Heart left ventricle (tissue), 16 donors: ENCODE measurements around the gene ARID3A. TPM values are rescaled to one million over a fixed set of nuclear protein-coding genes. Genes with fewer than 3 reads are reported as not detected.

Source experiments
- ATAC-seq, 4 donors: fragments of 200-7000 bp; cut with Tn5 transposase; one replicate each; pipeline ENCODE4 v1.9.1; 2020 to 2022; ENCODE audit warnings: moderate library complexity in 4 of 4, mild to moderate bottlenecking in 3 of 4, moderate number of reproducible peaks in 1 of 4
- DNase-seq, 5 donors: peaks; one replicate each; pipeline ENCODE4 v3.0.0-alpha.2; 2020
- H3K27ac ChIP-seq, 12 donors: fragments of 200-600 bp; sonication (generic) in 4 of 12; one replicate each; pipeline versions ENCODE4 v1.5.0 to v1.8.0; 2016 to 2022; ENCODE audit warnings: mild to moderate bottlenecking in 2 of 12
- H3K27me3 ChIP-seq, 9 donors: fragments of 200-600 bp; sonication (generic) in 2 of 9; one replicate each; pipeline versions ENCODE4 v1.5.1 to v1.8.0; 2016 to 2022; ENCODE audit warnings: mild to moderate bottlenecking in 3 of 9
- H3K36me3 ChIP-seq, 9 donors: fragments of 200-600 bp; sonication (generic) in 2 of 9; one replicate each; pipeline versions ENCODE4 v1.5.0 to v1.8.0; 2018 to 2022; ENCODE audit warnings: mild to moderate bottlenecking in 2 of 9
- H3K4me1 ChIP-seq, 12 donors: fragments of 200-600 bp; sonication (generic) in 4 of 12; one replicate each; pipeline versions ENCODE4 v1.5.0 to v1.8.0; 2016 to 2022; ENCODE audit warnings: mild to moderate bottlenecking in 3 of 12
- H3K4me3 ChIP-seq, 12 donors: fragments of 200-600 bp; sonication (generic) in 4 of 12; one replicate each; pipeline versions ENCODE4 v1.5.0 to v1.8.0; 2017 to 2022; ENCODE audit warnings: mild to moderate bottlenecking in 9 of 12, moderate library complexity in 4 of 12
- H3K9me3 ChIP-seq, 12 donors: fragments of 200-600 bp; sonication (generic) in 4 of 12; one replicate each; pipeline versions ENCODE4 v1.5.0 to v1.8.0; 2016 to 2022; ENCODE audit warnings: mild to moderate bottlenecking in 1 of 12
- POLR2A ChIP-seq, 2 donors: fragments of 450-650 bp; IDR thresholded peaks; one replicate each; pipeline ENCODE4 v1.6.1; 2017; ENCODE audit warnings: antibody characterized with exemption in 2 of 2, mild to moderate bottlenecking in 2 of 2, moderate library complexity in 2 of 2
- WGBS, 4 donors: extraction: QIAGEN DNeasy Blood & Tissue Kit in 2 of 4; methylation state at CpG; one replicate each; pipeline versions ENCODE4 v1.1.5 to v1.1.7; 2013 to 2018; 5-methylcytosine and 5-hydroxymethylcytosine counted together
- intact Hi-C, 10 donors: fragments of 100-400 bp; cut with DNase I; formaldehyde crosslinking; loops; one replicate each; pipeline versions ENCODE4 v1.11.1 to v1.14.2; 2022
- polyA plus RNA-seq, 2 donors: library from polyadenylated mRNA; stranded (reverse); fragments of 200-250 nt; gene quantifications; one replicate each; pipeline ENCODE4 v1.2.3, GENCODE V29; 2013
- total RNA-seq, 9 donors: library from RNA; depleted of rRNA in 2 of 9; stranded (reverse); fragments of >200 nt in 2 of 9; fragmentation: NEBNext Ultra II Directional in 3 of 9; extraction: Animal tissue kit (Norgen Biotek cat#: 25700) in 3 of 9; gene quantifications; one replicate each; pipeline versions ENCODE4 v1.1.0 to v1.2.4, GENCODE V29; 2016 to 2023
- TF ChIP-seq, protein P1 (sequence below), 12 donors: fragments of 200-600 bp; sonication (generic) in 4 of 12; IDR thresholded peaks; one replicate each; pipeline versions ENCODE4 v1.5.0 to v1.8.0; 2018 to 2022; ENCODE audit warnings: antibody characterized with exemption in 12 of 12, mild to moderate bottlenecking in 5 of 12
- donor health status: ischemic (EF 13 %, LVEDD 7.1; RV severe dilation, severe dysfunction).
- donor health status: healthy with polysubstance abuse.
- donor health status: DM: no; HTN: yes; CAD: no.
- donor health status: DM: no; HTN: no; CAD: no.
- donor health status: ischemic (EF 25% LVEDD 6.9; RV normal size, moderate dysfunction).
- donor health status: ischemic (EF 25% LVEDD 5.7; RV mildly dilated, moderate dysfunction).
- donor health status: healthy.
- donor health status: DM: yes; HTN: yes; CAD: no.
- donor health status: ischemic (EF 35%, LVEDD 5.7; RV mildly dilated, moderate dysfunction).
- donor health status: nonischemic (EF 11% LVEDD 7.7; RV severe dilation, severe dysfunction).
- donor health status: DM: yes; HTN: yes; CAD: no.
- donor health status: PGD.
- donor health status: ischemic (EF 29% LVEDD 5.4; RV normal size, mild dysfunction).
- donor health status: nonischemic (EF 23%, LVEDD 6.1; RV moderate dilation, normal function).

ARID3A gene
- total and polyA plus RNA-seq, 11 donors = 1.9 to 15.7 (median 5.8) TPM

DNA sequence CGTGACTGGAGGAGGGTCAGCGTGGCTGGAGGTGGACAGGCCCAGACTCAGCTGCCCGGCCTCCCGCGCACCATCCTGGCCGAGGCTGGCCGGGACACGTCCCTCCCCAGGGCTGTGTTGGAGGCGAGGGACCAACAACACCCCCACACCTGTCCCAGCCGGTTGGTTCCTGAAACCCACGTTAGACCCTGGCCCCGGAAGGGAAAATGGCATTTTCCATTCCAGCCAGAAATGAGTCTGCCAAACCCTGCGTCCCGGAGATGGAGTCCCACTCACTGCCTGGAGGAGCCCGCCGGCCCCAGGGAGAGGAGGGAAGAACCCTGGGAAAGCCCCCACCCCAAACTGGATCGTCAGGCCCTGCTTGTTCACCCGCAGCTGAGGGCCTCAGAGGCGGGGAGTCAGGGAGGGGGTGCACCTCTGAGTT is 53.5 kb downstream of the ARID3A start:
- no peak overlapping the region for H3K4me3 ChIP-seq
- ATAC-seq = no peak
- no peaks in the 10 kb centered on the region for H3K27me3 ChIP-seq
- no peaks in the 10 kb centered on the region for H3K9me3 ChIP-seq
- intact Hi-C loops = loop anchor here in 1 of 10 donors (5.0 kb wide), 1 partner anchor 42 kb away; no protein-coding TSS in a partner anchor
- peaks cover 3 to 26% (median 13%) of the 10 kb centered on the region in 12 donors for H3K4me1 ChIP-seq
- TF ChIP-seq POLR2A (IDR thresholded peaks at IDR 0.05) = no peak
- TF ChIP-seq, protein P1, sequence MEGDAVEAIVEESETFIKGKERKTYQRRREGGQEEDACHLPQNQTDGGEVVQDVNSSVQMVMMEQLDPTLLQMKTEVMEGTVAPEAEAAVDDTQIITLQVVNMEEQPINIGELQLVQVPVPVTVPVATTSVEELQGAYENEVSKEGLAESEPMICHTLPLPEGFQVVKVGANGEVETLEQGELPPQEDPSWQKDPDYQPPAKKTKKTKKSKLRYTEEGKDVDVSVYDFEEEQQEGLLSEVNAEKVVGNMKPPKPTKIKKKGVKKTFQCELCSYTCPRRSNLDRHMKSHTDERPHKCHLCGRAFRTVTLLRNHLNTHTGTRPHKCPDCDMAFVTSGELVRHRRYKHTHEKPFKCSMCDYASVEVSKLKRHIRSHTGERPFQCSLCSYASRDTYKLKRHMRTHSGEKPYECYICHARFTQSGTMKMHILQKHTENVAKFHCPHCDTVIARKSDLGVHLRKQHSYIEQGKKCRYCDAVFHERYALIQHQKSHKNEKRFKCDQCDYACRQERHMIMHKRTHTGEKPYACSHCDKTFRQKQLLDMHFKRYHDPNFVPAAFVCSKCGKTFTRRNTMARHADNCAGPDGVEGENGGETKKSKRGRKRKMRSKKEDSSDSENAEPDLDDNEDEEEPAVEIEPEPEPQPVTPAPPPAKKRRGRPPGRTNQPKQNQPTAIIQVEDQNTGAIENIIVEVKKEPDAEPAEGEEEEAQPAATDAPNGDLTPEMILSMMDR (IDR thresholded peaks at IDR 0.05) = no peak
- 65 to 80% (median 74%) methylated on average over 12 to 19 of the region's 19 CpGs for WGBS, 4 donors
- no peaks in the 10 kb centered on the region for H3K36me3 ChIP-seq
- no peak for DNase-seq
- no peak overlapping the region for H3K27ac ChIP-seq

DNA sequence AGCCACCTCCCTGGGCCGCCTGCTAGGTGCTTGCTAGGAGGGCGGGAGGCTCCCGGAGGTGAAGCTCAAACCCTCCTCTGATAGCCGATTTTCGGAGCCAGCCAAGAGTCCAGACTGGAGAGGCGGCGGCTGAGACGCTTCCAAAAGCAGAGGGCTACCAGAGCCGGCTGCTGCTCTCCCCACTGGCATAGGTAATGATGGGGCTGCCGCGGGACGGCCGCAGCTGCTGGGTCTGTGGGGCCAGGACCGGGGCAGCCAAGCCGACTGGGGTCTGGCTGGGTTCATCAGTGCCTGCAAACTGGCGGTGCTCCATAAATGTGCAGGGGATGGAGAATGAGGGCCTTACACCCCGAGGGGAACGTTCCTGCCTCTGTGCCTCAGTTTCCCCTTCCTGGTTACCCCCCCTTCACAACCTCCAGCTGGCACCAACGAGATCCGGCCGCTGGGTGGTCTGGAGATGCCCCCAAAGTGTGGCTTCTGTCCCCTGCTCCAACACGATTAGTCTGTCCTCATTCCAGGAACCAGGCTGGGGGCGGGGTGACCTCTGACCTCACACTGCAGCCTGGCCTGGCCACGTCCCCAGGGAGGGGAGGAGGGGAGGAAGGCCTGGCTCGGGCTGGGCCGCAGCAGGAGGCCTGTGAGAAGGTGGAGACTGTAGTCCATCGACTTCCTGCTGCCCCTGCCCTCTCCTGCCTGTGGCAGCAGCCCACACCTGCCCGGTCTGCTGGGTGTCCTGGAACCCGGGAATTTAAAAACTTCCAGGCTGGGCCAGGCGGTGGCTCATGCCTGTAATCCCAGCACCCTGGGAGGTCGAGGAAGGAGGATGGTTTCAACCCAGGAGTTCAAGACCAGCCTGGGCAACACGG is 54.5 kb downstream of the ARID3A start:
- TF ChIP-seq POLR2A (IDR thresholded peaks at IDR 0.05) = no peak
- TF ChIP-seq, protein P1 (IDR thresholded peaks at IDR 0.05) = no peak
- DNase-seq (no peak), ATAC-seq (no peak)
- no peaks in the 10 kb centered on the region for H3K27me3 ChIP-seq
- H3K27ac ChIP-seq = no peak overlapping the region
- no peak overlapping the region for H3K4me3 ChIP-seq
- intact Hi-C loops = loop anchor here in 9 of 10 donors (5.0 to 10.0 kb wide), 6 partner anchors 113 to 213 kb away; partner anchors contain the start of gene CFD (in 2 of the 9)
- H3K9me3 ChIP-seq = no peaks in the 10 kb centered on the region
- 32 to 35% (median 33%) methylated on average over 22 to 32 of the region's 32 CpGs for WGBS, 4 donors
- H3K4me1 ChIP-seq = peaks cover 3 to 36% (median 19%) of the 10 kb centered on the region in 12 donors
- H3K36me3 ChIP-seq = no peaks in the 10 kb centered on the region

DNA sequence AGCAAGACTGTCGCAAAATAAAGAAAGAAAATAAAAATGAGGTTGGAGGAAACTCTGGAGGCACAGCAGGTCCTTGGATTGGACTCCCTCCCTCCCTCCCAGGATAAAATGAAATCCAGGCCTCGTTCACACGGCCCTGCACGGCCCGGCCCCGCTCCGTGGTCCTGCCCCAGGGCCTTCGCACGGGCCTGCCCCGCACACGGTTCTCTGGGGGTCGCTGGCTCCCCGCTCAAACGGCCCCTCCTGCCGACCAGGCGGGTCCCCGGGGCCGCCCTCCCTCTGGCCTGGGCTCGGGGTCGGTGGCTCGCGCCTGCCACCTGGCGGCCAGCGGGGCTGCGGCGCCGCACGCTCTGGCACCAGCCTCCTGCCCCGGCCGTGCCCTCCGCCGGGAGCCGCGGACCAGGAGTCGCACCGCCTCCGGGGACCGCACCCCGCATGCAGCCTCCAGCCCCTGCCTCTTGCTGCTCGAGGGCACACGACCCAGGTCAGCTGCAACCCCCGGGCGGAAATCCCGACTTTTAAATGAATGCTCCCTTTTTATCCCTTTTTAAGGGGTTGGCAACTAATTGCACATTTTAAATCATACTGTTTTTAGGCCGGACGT is 56.8 kb downstream of the ARID3A start:
- peak overlapping the region in 7 of 12 donors; percentile 17 to 92 (median 36) for H3K27ac ChIP-seq
- ATAC-seq = peak; percentile 45 to 83 (median 79)
- H3K4me1 ChIP-seq = peaks cover 3 to 38% (median 19%) of the 10 kb centered on the region in 12 donors
- TF ChIP-seq POLR2A (IDR thresholded peaks at IDR 0.05) = no peak
- TF ChIP-seq, protein P1 (IDR thresholded peaks at IDR 0.05) = peak; percentile 73 to 98 (median 96)
- peak overlapping the region in 10 of 12 donors; percentile 26 to 52 (median 42) for H3K4me3 ChIP-seq
- H3K36me3 ChIP-seq = peaks cover 0 to 19% (median 8%) of the 10 kb centered on the region in 9 donors
- intact Hi-C loops = loop anchor here (1.0 to 10.0 kb wide), 13 partner anchors 57 to 215 kb away; partner anchors contain the start of gene CFD (in 2 of the 10)
- DNase-seq = peak; percentile 64 to 89 (median 76)
- 1 to 2% (median 1%) methylated on average over 28 to 46 of the region's 46 CpGs for WGBS, 4 donors
- H3K27me3 ChIP-seq = no peaks in the 10 kb centered on the region
- no peaks in the 10 kb centered on the region for H3K9me3 ChIP-seq
